Stomach (tissue), 4 donors: ENCODE data around the gene EXOC3.

Experiments
- POLR2A ChIP-seq, 4 donors: fragments of 450-650 bp; IDR thresholded peaks; one replicate each; pipeline ENCODE4 v1.6.1; 2016; ENCODE audit warnings: antibody characterized with exemption in 4 of 4, control low read depth in 2 of 4, mild to moderate bottlenecking in 1 of 4, moderate library complexity in 1 of 4
- TF ChIP-seq, protein P1 (sequence below), 7 experiments: fragments of 450-650 bp in 4 of 7; fragments of 200-600 bp in 3 of 7; sonication (generic) in 3 of 7; IDR thresholded peaks; one replicate each; pipeline ENCODE4 v1.5.1; 2016 to 2019; ENCODE audit warnings: antibody characterized with exemption in 7 of 7, control low read depth in 2 of 7, mild to moderate bottlenecking in 1 of 7

DNA sequence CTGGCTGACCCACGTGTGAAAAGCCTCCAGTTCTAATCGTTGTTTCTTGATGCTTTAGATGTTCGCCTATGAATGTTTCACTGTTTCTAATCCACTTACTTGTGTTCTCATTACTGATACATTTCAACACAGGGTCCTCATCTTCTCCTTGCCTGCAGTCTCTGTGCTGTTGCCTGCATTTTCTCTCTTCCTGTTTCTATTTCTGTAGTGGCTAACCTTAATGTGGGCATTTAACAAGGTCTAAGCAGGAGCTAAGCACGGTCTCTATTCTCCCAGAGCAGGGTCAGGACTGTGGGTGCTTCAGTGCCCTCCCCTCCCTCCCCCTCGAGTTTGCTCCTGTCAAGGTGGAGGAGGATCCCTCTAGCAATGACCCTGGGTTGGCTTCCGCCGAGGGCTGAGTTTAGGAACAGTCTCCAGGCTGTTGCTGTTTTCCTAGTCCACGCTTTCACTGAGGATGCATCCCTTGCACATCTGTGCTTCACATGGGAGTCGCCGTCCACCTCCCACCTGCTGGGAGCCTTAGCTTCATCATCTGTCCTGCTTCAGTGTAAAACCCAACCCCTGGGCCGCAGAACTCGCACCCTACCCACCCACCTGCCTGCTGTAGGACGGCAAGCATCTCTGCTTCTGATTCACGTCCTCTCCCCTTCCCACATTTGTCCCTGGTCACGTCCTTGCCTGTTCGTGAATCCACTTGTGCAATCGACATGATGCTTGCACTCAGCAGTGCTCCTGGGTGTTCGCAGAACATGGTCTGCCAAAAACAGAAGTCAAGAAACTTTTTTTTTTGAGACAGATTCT is 2.4 kb upstream of the EXOC3 start:
- TF ChIP-seq, protein P1, sequence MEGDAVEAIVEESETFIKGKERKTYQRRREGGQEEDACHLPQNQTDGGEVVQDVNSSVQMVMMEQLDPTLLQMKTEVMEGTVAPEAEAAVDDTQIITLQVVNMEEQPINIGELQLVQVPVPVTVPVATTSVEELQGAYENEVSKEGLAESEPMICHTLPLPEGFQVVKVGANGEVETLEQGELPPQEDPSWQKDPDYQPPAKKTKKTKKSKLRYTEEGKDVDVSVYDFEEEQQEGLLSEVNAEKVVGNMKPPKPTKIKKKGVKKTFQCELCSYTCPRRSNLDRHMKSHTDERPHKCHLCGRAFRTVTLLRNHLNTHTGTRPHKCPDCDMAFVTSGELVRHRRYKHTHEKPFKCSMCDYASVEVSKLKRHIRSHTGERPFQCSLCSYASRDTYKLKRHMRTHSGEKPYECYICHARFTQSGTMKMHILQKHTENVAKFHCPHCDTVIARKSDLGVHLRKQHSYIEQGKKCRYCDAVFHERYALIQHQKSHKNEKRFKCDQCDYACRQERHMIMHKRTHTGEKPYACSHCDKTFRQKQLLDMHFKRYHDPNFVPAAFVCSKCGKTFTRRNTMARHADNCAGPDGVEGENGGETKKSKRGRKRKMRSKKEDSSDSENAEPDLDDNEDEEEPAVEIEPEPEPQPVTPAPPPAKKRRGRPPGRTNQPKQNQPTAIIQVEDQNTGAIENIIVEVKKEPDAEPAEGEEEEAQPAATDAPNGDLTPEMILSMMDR (IDR thresholded peaks at IDR 0.05), result no peak
- TF ChIP-seq POLR2A (IDR thresholded peaks at IDR 0.05), result no peak
